A549 (cell line): Measurements from ENCODE around the gene ENPEP. TPM values are rescaled to one million over a fixed set of nuclear protein-coding genes. Genes with fewer than 3 reads are reported as not detected.

ENCODE experiments used
- ATAC-seq, 2 experiments: fragments of 200-7000 bp in 1 of 2; fragments of >200 bp in 1 of 2; cut with Nextera tagmentation in 1 of 2; cut with Tn5 transposase in 1 of 2; 3 replicates each; pipeline versions ENCODE4 v1.8.0 to v1.9.1; 2018 to 2020; ENCODE audit warnings: mild to moderate bottlenecking in 1 of 2, moderate library complexity in 1 of 2
- CTCF ChIA-PET: fragments of 300-600 bp; sonication (Branson Sonifier 250); formaldehyde crosslinking; extraction: SDS; loops from one replicate; lab custom pipeline; 2021; ENCODE audit warnings: antibody characterized with exemption, inconsistent platforms; lab: Yijun Ruan, JAX
- POLR2A ChIA-PET: fragments of 350-600 bp; formaldehyde crosslinking; extraction: SDS; loops from one replicate; lab custom pipeline; 2021; ENCODE audit warnings: antibody characterized with exemption, inconsistent platforms; lab: Yijun Ruan, JAX
- DNase-seq, 2 experiments: peaks; one replicate each; pipeline versions ENCODE4 v3.0.0 to v3.0.0-alpha.2; 2011 to 2016; ENCODE audit warnings: low read depth in 1 of 2, low spot score in 1 of 2
- FAIRE-seq: peaks from 2 replicates; lab custom pipeline; 2011; peaks lifted over from hg19 to GRCh38; lab: Jason Lieb, UNC
- H3K27ac ChIP-seq, 2 experiments: fragments of >200 bp; sonication (Bioruptor Twin); formaldehyde crosslinking; 3 replicates each; pipeline ENCODE4 v1.5.1; 2016 to 2017
- H3K4me1 ChIP-seq: fragments of >200 bp; sonication (Bioruptor Twin); formaldehyde crosslinking; 3 replicates; pipeline ENCODE4 v1.6.1; 2016
- H3K4me2 ChIP-seq: fragments of >200 bp; sonication (Bioruptor Twin); formaldehyde crosslinking; 3 replicates; pipeline ENCODE4 v1.6.1; 2016
- H3K4me3 ChIP-seq: fragments of >200 bp; sonication (Bioruptor Twin); formaldehyde crosslinking; 3 replicates; pipeline ENCODE4 v1.5.1; 2016
- H3K9me3 ChIP-seq: fragments of >200 bp; sonication (Bioruptor Twin); formaldehyde crosslinking; 3 replicates; pipeline ENCODE4 v1.6.1; 2016
- BCL3 ChIP-seq: fragments of >200 bp; sonication (Bioruptor Twin); formaldehyde crosslinking; IDR thresholded peaks from 3 replicates; pipeline ENCODE4 v1.6.1; 2016
- BHLHE40 ChIP-seq: IDR thresholded peaks from 2 replicates; pipeline ENCODE4 v1.6.1; 2012; ENCODE audit warnings: low read depth, low read length, inconsistent platforms
- CBX8 ChIP-seq: fragments of 200-600 bp; sonication (generic); IDR thresholded peaks from 2 replicates; pipeline ENCODE4 v1.6.1; 2016
- CEBPB ChIP-seq, 2 experiments: fragments of >200 bp in 1 of 2; sonication (Bioruptor Twin) in 1 of 2; formaldehyde crosslinking in 1 of 2; IDR thresholded peaks; 2 replicates each; pipeline ENCODE4 v1.6.1; 2012 to 2016
- CHD4 ChIP-seq: fragments of 200-600 bp; sonication (generic); IDR thresholded peaks from 2 replicates; pipeline ENCODE4 v1.6.1; 2016; ENCODE audit warnings: antibody characterized with exemption, mild to moderate bottlenecking, borderline replicate concordance
- EHF ChIP-seq: fragments of 250-450 bp; sonication (Bioruptor Pico); IDR thresholded peaks from 2 replicates; pipeline ENCODE4 v1.5.0; 2020; ENCODE audit warnings: mild to moderate bottlenecking
- EHMT2 ChIP-seq: fragments of 200-600 bp; sonication (generic); IDR thresholded peaks from 2 replicates; pipeline ENCODE4 v1.6.1; 2016; ENCODE audit warnings: antibody characterized with exemption, low read depth, mild to moderate bottlenecking, moderate library complexity
- FOSL2 ChIP-seq, 2 experiments: fragments of 450-650 bp in 1 of 2; fragments of >200 bp in 1 of 2; sonication (Bioruptor Twin) in 1 of 2; formaldehyde crosslinking; IDR thresholded peaks; 2 replicates each; pipeline versions ENCODE4 v1.5.0 to v1.6.1; 2016 to 2020; ENCODE audit warnings: mild to moderate bottlenecking in 1 of 2, moderate library complexity in 1 of 2
- HDAC2 ChIP-seq: fragments of 200-600 bp; sonication (generic); IDR thresholded peaks from 2 replicates; pipeline ENCODE4 v1.6.1; 2016
- HEYL ChIP-seq: fragments of 250-450 bp; sonication (Bioruptor Pico); IDR thresholded peaks from 2 replicates; pipeline ENCODE4 v1.8.0; 2021; ENCODE audit warnings: mild to moderate bottlenecking, moderate library complexity
- HOXB5 ChIP-seq: fragments of 250-450 bp; sonication (Bioruptor Pico); IDR thresholded peaks from 2 replicates; pipeline ENCODE4 v1.5.0; 2020; ENCODE audit warnings: mild to moderate bottlenecking, moderate library complexity
- JUNB ChIP-seq: fragments of >200 bp; sonication (Bioruptor Twin); formaldehyde crosslinking; IDR thresholded peaks from 2 replicates; pipeline ENCODE4 v1.6.1; 2016
- KDM1A ChIP-seq: fragments of 200-600 bp; sonication (generic); IDR thresholded peaks from 2 replicates; pipeline ENCODE4 v1.6.1; 2016; ENCODE audit warnings: low read depth, mild to moderate bottlenecking
- NR3C1 ChIP-seq: fragments of >200 bp; sonication (Bioruptor Twin); formaldehyde crosslinking; IDR thresholded peaks from 3 replicates; pipeline ENCODE4 v1.6.1; 2017
- PHF8 ChIP-seq: fragments of 200-600 bp; sonication (generic); IDR thresholded peaks from 2 replicates; pipeline ENCODE4 v1.6.1; 2016; ENCODE audit warnings: low read depth, mild to moderate bottlenecking, antibody characterized with exemption, moderate library complexity, borderline replicate concordance
- RAD21 ChIP-seq, 2 experiments: fragments of >200 bp in 1 of 2; sonication (Bioruptor Twin) in 1 of 2; formaldehyde crosslinking in 1 of 2; IDR thresholded peaks in 1 of 2; conservative IDR thresholded peaks in 1 of 2; 2 replicates in 1 of 2; 3 replicates in 1 of 2; pipeline ENCODE4 v1.6.1; 2012 to 2018; ENCODE audit warnings: inconsistent platforms in 1 of 2
- RCOR1 ChIP-seq: fragments of 150-350 bp; IDR thresholded peaks from 2 replicates; pipeline ENCODE4 v1.6.1; 2014; ENCODE audit warnings: antibody characterized with exemption, low read length, low read depth
- RFX5 ChIP-seq: fragments of 450-650 bp; IDR thresholded peaks from 2 replicates; pipeline ENCODE4 v1.7.1; 2014; ENCODE audit warnings: antibody characterized with exemption, mild to moderate bottlenecking, moderate library complexity
- SMC3 ChIP-seq: fragments of >200 bp; sonication (Bioruptor Twin); formaldehyde crosslinking; IDR thresholded peaks from 3 replicates; pipeline ENCODE4 v1.6.1; 2018; ENCODE audit warnings: inconsistent platforms
- ZFP36 ChIP-seq: fragments of 450-650 bp; IDR thresholded peaks from 2 replicates; pipeline ENCODE4 v1.6.1; 2014; ENCODE audit warnings: borderline replicate concordance; ENCODE audit not compliant: partially characterized antibody
- WGBS: methylation state at CpG from one replicate; pipeline ENCODE4 v1.1.6; 2017; ENCODE audit errors: missing lambda C conversion rate; 5-methylcytosine and 5-hydroxymethylcytosine counted together
- polyA plus RNA-seq, 4 experiments: library from polyadenylated mRNA; depleted of rRNA in 3 of 4; stranded (reverse); fragments of >200 nt; fragmentation: RNase III in 1 of 4; extraction: RNeasy Plus Mini Kit Qiagen cat#74134 plus additional on column Dnase treatment in 1 of 4; gene quantifications; 2 replicates in 3 of 4; 3 replicates in 1 of 4; pipeline ENCODE4 v1.2.3, GENCODE V29; 2011 to 2017
- TF ChIP-seq, protein P1 (sequence below): IDR thresholded peaks from 2 replicates; pipeline ENCODE4 v1.6.1; 2012
- TF ChIP-seq, protein P2 (sequence below): fragments of 250-450 bp; sonication (Bioruptor Pico); IDR thresholded peaks from 2 replicates; pipeline ENCODE4 v1.5.0; 2020; ENCODE audit warnings: low read depth, mild to moderate bottlenecking, moderate library complexity

ENPEP gene
- polyA plus RNA-seq, 2 of the 4 experiments (the other 2 are of a cell fraction), result 0.12 to 0.62 TPM

GRCh38 chr4:110489901-110490508 is 14.1 kb downstream of the ENPEP start:
- ATAC-seq, result no peak
- H3K27ac ChIP-seq, result no peak overlapping the region
- WGBS, result 46% methylated on average over 6 of the region's 6 CpGs
- no peaks in the 10 kb centered on the region for H3K4me1 ChIP-seq
- no peak overlapping the region for H3K4me3 ChIP-seq
- ChIA-PET POLR2A (no interaction called here), CTCF (no interaction called here)
- no peak for DNase-seq
- TF ChIP-seq ZFP36, result no peak
- TF ChIP-seq RAD21 (conservative IDR thresholded peaks at IDR 0.05 in 1 of 2, IDR thresholded peaks at IDR 0.05 in 1 of 2), result no peak
- TF ChIP-seq, protein P1, sequence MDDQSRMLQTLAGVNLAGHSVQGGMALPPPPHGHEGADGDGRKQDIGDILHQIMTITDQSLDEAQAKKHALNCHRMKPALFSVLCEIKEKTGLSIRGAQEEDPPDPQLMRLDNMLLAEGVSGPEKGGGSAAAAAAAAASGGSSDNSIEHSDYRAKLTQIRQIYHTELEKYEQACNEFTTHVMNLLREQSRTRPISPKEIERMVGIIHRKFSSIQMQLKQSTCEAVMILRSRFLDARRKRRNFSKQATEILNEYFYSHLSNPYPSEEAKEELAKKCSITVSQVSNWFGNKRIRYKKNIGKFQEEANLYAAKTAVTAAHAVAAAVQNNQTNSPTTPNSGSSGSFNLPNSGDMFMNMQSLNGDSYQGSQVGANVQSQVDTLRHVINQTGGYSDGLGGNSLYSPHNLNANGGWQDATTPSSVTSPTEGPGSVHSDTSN, result no peak
- TF ChIP-seq BCL3, result no peak
- no peak overlapping the region for H3K4me2 ChIP-seq
- FAIRE-seq, result no peak
- no peaks in the 10 kb centered on the region for H3K9me3 ChIP-seq

DNA sequence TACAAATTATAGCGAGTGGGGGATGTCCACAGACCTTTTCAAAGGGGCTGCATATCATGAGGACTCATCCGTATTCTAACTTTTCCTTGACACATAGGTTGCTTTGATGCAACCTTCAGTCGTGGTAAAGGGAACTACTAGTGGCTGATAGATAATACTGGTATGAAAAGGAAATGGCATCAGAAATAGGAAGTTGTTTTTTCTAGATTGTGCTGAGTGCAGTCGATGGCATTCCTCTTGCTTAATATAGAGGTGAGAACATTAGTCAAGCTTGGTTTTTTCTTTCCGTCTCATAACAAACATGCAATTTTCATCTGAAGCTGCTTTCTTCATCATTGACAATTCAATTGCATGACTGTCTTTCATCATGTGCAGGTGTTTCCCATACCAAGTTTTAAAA is 16.6 kb downstream of the ENPEP start:
- no peak overlapping the region for H3K4me2 ChIP-seq
- no peak for ATAC-seq
- FAIRE-seq, result no peak
- CTCF ChIA-PET, result no interaction called here
- TF ChIP-seq FOSL2 (IDR thresholded peaks at IDR 0.05) (no peak), FOSL2 (CRISPR knock-in tag; IDR thresholded peaks at IDR 0.05) (no peak), SMC3 (no peak), KDM1A (no peak), CHD4 (no peak), HOXB5 (CRISPR knock-in tag) (no peak), EHMT2 (no peak), CBX8 (no peak)
- no peak for DNase-seq
- no peaks in the 10 kb centered on the region for H3K9me3 ChIP-seq
- 56% methylated on average over 5 of the region's 5 CpGs for WGBS
- H3K27ac ChIP-seq, result no peak overlapping the region
- no peak overlapping the region for H3K4me3 ChIP-seq
- POLR2A ChIA-PET, result no interaction called here
- H3K4me1 ChIP-seq, result no peaks in the 10 kb centered on the region

GRCh38 chr4:110493520-110493919 is 17.6 kb downstream of the ENPEP start:
- TF ChIP-seq CEBPB (IDR thresholded peaks at IDR 0.05), result no peak
- FAIRE-seq (no peak), ATAC-seq (no peak), DNase-seq (no peak)
- H3K9me3 ChIP-seq, result no peaks in the 10 kb centered on the region
- no peaks in the 10 kb centered on the region for H3K4me1 ChIP-seq
- no peak overlapping the region for H3K27ac ChIP-seq
- POLR2A ChIA-PET, result no interaction called here
- H3K4me2 ChIP-seq, result no peak overlapping the region
- CTCF ChIA-PET, result no interaction called here
- H3K4me3 ChIP-seq, result no peak overlapping the region
- WGBS, result 5% methylated on average over 1 of the region's 1 CpG

DNA sequence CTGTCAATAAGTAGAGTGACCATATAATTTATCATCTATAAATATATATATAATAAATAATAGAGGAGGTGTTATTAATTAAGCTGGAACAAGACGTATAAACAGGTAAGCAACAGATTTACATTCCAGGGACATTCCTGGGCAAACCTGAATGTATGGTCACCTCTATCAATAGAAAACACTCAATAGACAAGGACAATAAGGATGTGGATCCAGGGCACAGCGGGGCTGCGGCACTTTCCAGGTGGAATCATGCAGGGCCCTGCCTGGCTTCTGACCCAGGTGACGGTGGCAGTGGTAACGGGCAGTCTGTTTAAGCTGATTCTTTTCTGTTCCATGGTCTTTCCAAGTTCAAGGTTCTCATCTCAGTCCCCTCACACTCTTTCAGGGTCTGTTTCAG is 22.5 kb downstream of the ENPEP start:
- H3K9me3 ChIP-seq, result no peaks in the 10 kb centered on the region
- CTCF ChIA-PET, result interaction anchor here (0.9 kb wide), 1 partner anchor 16 kb away, joined by 3 read pairs; no protein-coding TSS in a partner anchor
- 63% methylated on average over 5 of the region's 5 CpGs for WGBS
- DNase-seq (no peak), ATAC-seq (no peak), FAIRE-seq (no peak)
- POLR2A ChIA-PET, result no interaction called here
- no peak overlapping the region for H3K4me3 ChIP-seq
- no peak for TF ChIP-seq RCOR1
- H3K4me1 ChIP-seq, result no peaks in the 10 kb centered on the region
- no peak overlapping the region for H3K27ac ChIP-seq
- H3K4me2 ChIP-seq, result no peak overlapping the region

DNA sequence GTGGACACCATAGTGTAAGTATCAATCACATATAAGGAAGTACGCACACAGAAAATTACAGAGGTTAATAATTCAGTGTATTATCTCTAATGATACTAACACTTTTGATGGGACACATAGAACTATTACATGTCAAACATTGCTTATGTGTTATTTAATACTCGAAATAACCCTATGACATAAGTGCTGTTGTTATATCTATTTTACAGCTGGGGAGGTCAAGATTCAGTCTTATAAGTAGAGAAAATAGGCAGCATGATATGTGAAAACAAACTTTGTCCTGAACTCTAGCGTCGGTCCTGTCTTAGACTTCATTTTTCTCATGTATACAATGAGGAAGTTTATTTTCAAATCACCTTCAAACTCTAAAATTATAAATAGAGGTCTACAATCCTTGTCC is 23.2 kb downstream of the ENPEP start:
- Histone ChIP-seq H3K4me1 (no peaks in the 10 kb centered on the region), H3K4me3 (no peak overlapping the region), H3K27ac (no peak overlapping the region), H3K9me3 (no peaks in the 10 kb centered on the region), H3K4me2 (no peak overlapping the region)
- FAIRE-seq (no peak), DNase-seq (no peak), ATAC-seq (no peak)
- WGBS, result 55% methylated on average over 4 of the region's 4 CpGs
- ChIA-PET CTCF (no interaction called here), POLR2A (no interaction called here)
- TF ChIP-seq EHF, result no peak
- no peak for TF ChIP-seq PHF8
- TF ChIP-seq BHLHE40, result no peak
- no peak for TF ChIP-seq RFX5
- TF ChIP-seq HDAC2, result no peak
- TF ChIP-seq JUNB, result no peak
- no peak for TF ChIP-seq NR3C1
- TF ChIP-seq FOSL2 (IDR thresholded peaks at IDR 0.05), result no peak
- no peak for TF ChIP-seq FOSL2 (CRISPR knock-in tag; IDR thresholded peaks at IDR 0.05)
- TF ChIP-seq, protein P2, sequence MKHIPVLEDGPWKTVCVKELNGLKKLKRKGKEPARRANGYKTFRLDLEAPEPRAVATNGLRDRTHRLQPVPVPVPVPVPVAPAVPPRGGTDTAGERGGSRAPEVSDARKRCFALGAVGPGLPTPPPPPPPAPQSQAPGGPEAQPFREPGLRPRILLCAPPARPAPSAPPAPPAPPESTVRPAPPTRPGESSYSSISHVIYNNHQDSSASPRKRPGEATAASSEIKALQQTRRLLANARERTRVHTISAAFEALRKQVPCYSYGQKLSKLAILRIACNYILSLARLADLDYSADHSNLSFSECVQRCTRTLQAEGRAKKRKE, result no peak
- no peak for TF ChIP-seq HOXB5 (CRISPR knock-in tag)
- TF ChIP-seq HEYL (CRISPR knock-in tag), result no peak
